Epidermal melanocyte (primary cell): ENCODE results near the gene TTLL9.

Experiments used
- DNase-seq: peaks from one replicate; pipeline ENCODE4 v3.0.0; 2011; ENCODE audit warnings: low spot score; ENCODE audit not compliant: insufficient read length

The TTLL9 gene

GRCh38 chr20:31836853-31837608, 33.4 kb upstream of the TTLL9 start:
- DNase-seq = no peak

- no peak for DNase-seq
Measured at GRCh38 chr20:31837896-31838397, 32.5 kb upstream of the TTLL9 start.

- DNase-seq = no peak
Measured at GRCh38 chr20:31838646-31839292, 31.7 kb upstream of the TTLL9 start.

GRCh38 chr20:31839782-31840487, 30.5 kb upstream of the TTLL9 start:
- no peak for DNase-seq

GRCh38 chr20:31840906-31841816, 29.3 kb upstream of the TTLL9 start:
- no peak for DNase-seq

GRCh38 chr20:31841928-31842327, 28.5 kb upstream of the TTLL9 start:
- DNase-seq = no peak

- peak; percentile 52 for DNase-seq
Measured at GRCh38 chr20:31842471-31843157, 27.8 kb upstream of the TTLL9 start.

GRCh38 chr20:31843288-31843687, 27.1 kb upstream of the TTLL9 start:
- no peak for DNase-seq

GRCh38 chr20:31843881-31844280, 26.6 kb upstream of the TTLL9 start:
- DNase-seq = no peak

- DNase-seq = no peak
Measured at GRCh38 chr20:31844737-31845299, 25.6 kb upstream of the TTLL9 start.

- no peak for DNase-seq
Measured at GRCh38 chr20:31845300-31845863, 25.1 kb upstream of the TTLL9 start, which contains the start of gene FOXS1. Gene FOXS1 (minus strand): TSS chr20:31845604. CDS start chr20:31845542, 62 bp downstream.

GRCh38 chr20:31846793-31847138, 23.7 kb upstream of the TTLL9 start:
- DNase-seq = no peak

GRCh38 chr20:31848088-31848999, 22.1 kb upstream of the TTLL9 start:
- DNase-seq = no peak

GRCh38 chr20:31849306-31849930, 21.0 kb upstream of the TTLL9 start:
- DNase-seq = no peak

GRCh38 chr20:31851240-31851955, 19.0 kb upstream of the TTLL9 start:
- DNase-seq = no peak

- no peak for DNase-seq
Measured at GRCh38 chr20:31853481-31853880, 17.0 kb upstream of the TTLL9 start.

- no peak for DNase-seq
Measured at GRCh38 chr20:31856516-31856915, 13.9 kb upstream of the TTLL9 start.
